B cell (primary cell): ENCODE measurements around the gene AOC3. TPM values are rescaled to one million over a fixed set of nuclear protein-coding genes. Genes with fewer than 3 reads are reported as not detected.

ENCODE experiments used
- ATAC-seq: fragments of 200-7000 bp; cut with Tn5 transposase; one replicate; pipeline ENCODE4 v1.10.0; 2021; ENCODE audit warnings: low read depth, mild to moderate bottlenecking, moderate number of reproducible peaks, moderate library complexity
- CTCF ChIA-PET: fragments of 350-600 bp; sonication (Branson Sonifier 250); formaldehyde crosslinking; loops from one replicate; lab custom pipeline; 2021; ENCODE audit warnings: antibody characterized with exemption, inconsistent platforms; lab: Charles Lee
- POLR2A ChIA-PET: fragments of 350-600 bp; sonication (Branson Sonifier 250); formaldehyde crosslinking; loops from one replicate; lab custom pipeline; 2021; ENCODE audit warnings: antibody characterized with exemption; lab: Charles Lee
- DNase-seq: peaks from one replicate; pipeline ENCODE4 v3.0.0; 2013
- H2AFZ ChIP-seq: 2 replicates; pipeline ENCODE4 v1.6.1; 2012; ENCODE audit warnings: mild to moderate bottlenecking, low read depth, low read length; ENCODE audit not compliant: insufficient read depth, poor library complexity, severe bottlenecking
- H3K27ac ChIP-seq, 2 donors: 1 replicate in 1 of 2; 2 replicates in 1 of 2; pipeline ENCODE4 v1.5.1; 2012 to 2013; ENCODE audit warnings: low read length in 2 of 2, mild to moderate bottlenecking in 2 of 2, moderate library complexity in 1 of 2
- H3K27me3 ChIP-seq, 4 experiments: fragments of 200-600 bp in 1 of 4; sonication (generic) in 1 of 4; replicated peaks in 1 of 4; 1 replicate in 2 of 4; 2 replicates in 2 of 4; pipeline versions ENCODE4 v1.6.1 to v1.7.0; 2013 to 2016; ENCODE audit warnings: low read length in 3 of 4, mild to moderate bottlenecking in 2 of 4, mixed read lengths in 1 of 4, moderate library complexity in 1 of 4; ENCODE audit not compliant: insufficient read depth in 4 of 4, control insufficient read depth in 3 of 4; ENCODE audit errors: control extremely low read depth in 1 of 4
- H3K36me3 ChIP-seq, 2 experiments: replicated peaks in 1 of 2; 1 replicate in 1 of 2; 2 replicates in 1 of 2; pipeline versions ENCODE4 v1.6.1 to v1.7.1; 2013; ENCODE audit warnings: low read length in 1 of 2; ENCODE audit not compliant: insufficient read depth in 2 of 2, control insufficient read depth in 1 of 2; ENCODE audit errors: control extremely low read depth in 1 of 2, extremely low read depth in 1 of 2
- H3K4me1 ChIP-seq, 2 donors: fragments of 200-600 bp in 1 of 2; sonication (generic) in 1 of 2; 1 replicate in 1 of 2; 2 replicates in 1 of 2; pipeline versions ENCODE4 v1.5.1 to v1.6.1; 2013 to 2017; ENCODE audit warnings: low read length in 2 of 2; ENCODE audit not compliant: control insufficient read depth in 2 of 2, insufficient read depth in 2 of 2
- H3K4me2 ChIP-seq: replicated peaks from 2 replicates; pipeline ENCODE3; 2012; ENCODE audit warnings: mild to moderate bottlenecking, low read depth, low read length; ENCODE audit not compliant: poor library complexity, severe bottlenecking
- H3K4me3 ChIP-seq, 5 experiments: fragments of 200-600 bp in 1 of 5; sonication (generic) in 1 of 5; 1 replicate in 3 of 5; 2 replicates in 2 of 5; pipeline versions ENCODE4 v1.5.1 to v1.7.0; 2011 to 2016; ENCODE audit warnings: low read length in 4 of 5, mild to moderate bottlenecking in 4 of 5, low read depth in 2 of 5, control low read depth in 1 of 5, moderate library complexity in 1 of 5; ENCODE audit not compliant: insufficient read depth in 1 of 5; ENCODE audit errors: control extremely low read depth in 1 of 5, extremely low read depth in 1 of 5
- H3K79me2 ChIP-seq: fragments of 200-600 bp; sonication (generic); one replicate; pipeline ENCODE4 v1.6.0; 2016; ENCODE audit warnings: low read length; ENCODE audit not compliant: control insufficient read depth, insufficient read depth
- H3K9ac ChIP-seq: fragments of 200-600 bp; sonication (generic); 2 replicates; pipeline ENCODE4 v1.6.1; 2017; ENCODE audit warnings: mild to moderate bottlenecking, low read length, moderate library complexity
- H3K9me3 ChIP-seq, 3 donors: one replicate each; pipeline versions ENCODE4 v1.6.1 to v1.7.1; 2013; ENCODE audit warnings: low read length in 2 of 3; ENCODE audit not compliant: control insufficient read depth in 2 of 3, insufficient read depth in 1 of 3; ENCODE audit errors: control extremely low read depth in 1 of 3
- H4K20me1 ChIP-seq: 2 replicates; pipeline ENCODE4 v1.6.0; 2012; ENCODE audit warnings: mild to moderate bottlenecking, low read length; ENCODE audit not compliant: insufficient read depth, control insufficient read depth, poor library complexity, severe bottlenecking
- H3K27ac Mint-ChIP-seq: one replicate; pipeline ENCODE4 v1.8.0; 2021; ENCODE audit warnings: mixed read lengths
- H3K27me3 Mint-ChIP-seq: one replicate; pipeline ENCODE4 v1.8.0; 2021; ENCODE audit warnings: mixed read lengths
- H3K4me1 Mint-ChIP-seq: one replicate; pipeline ENCODE4 v1.8.0; 2021; ENCODE audit warnings: mixed read lengths
- H3K4me3 Mint-ChIP-seq: one replicate; pipeline ENCODE4 v1.8.0; 2021; ENCODE audit warnings: mixed read lengths
- H3K9me3 Mint-ChIP-seq: one replicate; pipeline ENCODE4 v1.8.0; 2022; ENCODE audit warnings: mixed read lengths; ENCODE audit not compliant: insufficient read depth
- EZH2 ChIP-seq: IDR thresholded peaks from 2 replicates; pipeline ENCODE4 v1.6.1; 2012; ENCODE audit warnings: borderline replicate concordance, low read depth, mild to moderate bottlenecking, moderate library complexity, low read length; ENCODE audit not compliant: insufficient read depth, poor library complexity, severe bottlenecking
- WGBS: methylation state at CpG from one replicate; pipeline ENCODE4 v1.1.5; 2013; ENCODE audit warnings: missing lambda C conversion rate; ENCODE audit not compliant: insufficient coverage; 5-methylcytosine and 5-hydroxymethylcytosine counted together
- intact Hi-C: fragments of 100-400 bp; cut with micrococcal nuclease; formaldehyde crosslinking; loops from one replicate; pipeline ENCODE4 v1.10.0; 2022
- polyA plus RNA-seq: library from polyadenylated mRNA; depleted of rRNA; stranded (reverse); fragments of >200 nt; gene quantifications from 2 replicates; pipeline ENCODE4 v1.2.3, GENCODE V29; 2012
- total RNA-seq, 2 donors: library from RNA; stranded (reverse); fragments of 120-200 nt in 1 of 2; gene quantifications; 1 replicate in 1 of 2; 2 replicates in 1 of 2; pipeline versions ENCODE4 v1.2.3 to v1.2.4, GENCODE V29; 2013 to 2022
- TF ChIP-seq, protein P1 (sequence below): fragments of 200-600 bp; IDR thresholded peaks from one replicate; pipeline ENCODE4 v1.8.0; 2022; ENCODE audit warnings: antibody characterized with exemption, mild to moderate bottlenecking

The AOC3 gene
- total and polyA plus RNA-seq, 2 donors (not counting 1 experiment from before 2014, with no cell fraction given): 1.2 to 1.5 TPM

DNA sequence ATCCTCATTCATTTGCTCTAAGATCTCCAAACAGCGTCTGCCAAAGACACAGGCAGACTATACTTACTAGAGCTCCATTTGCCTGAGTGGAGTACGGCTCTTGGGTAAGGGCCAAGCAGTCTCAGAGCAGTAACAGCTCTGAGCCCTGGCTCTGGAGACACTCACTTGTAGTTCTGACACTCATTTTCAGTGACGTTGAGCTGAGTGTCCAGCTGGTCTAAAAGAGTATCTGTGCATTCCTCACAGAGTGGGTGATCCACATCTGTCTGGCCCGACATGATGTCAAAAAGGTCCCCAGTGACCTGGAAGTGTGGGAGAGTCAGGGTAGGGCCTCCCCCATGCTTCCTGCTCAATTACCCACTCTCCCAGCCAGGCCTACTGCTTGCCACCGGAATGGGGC lies 32.6 kb upstream of the AOC3 start:
- H3K27me3 Mint-ChIP-seq: no peaks in the 10 kb centered on the region
- ChIA-PET POLR2A (no interaction called here), CTCF (interaction anchor here (0.6 to 2.2 kb wide), 4 partner anchors 9 to 104 kb away, joined by 3 to 10 read pairs (median 3); partner anchors contain the start of gene VPS25)
- no peak overlapping the region for H3K27ac Mint-ChIP-seq
- no peak overlapping the region for H2AFZ ChIP-seq
- WGBS: 100% methylated on average over 4 of the region's 5 CpGs
- H3K9ac ChIP-seq: no peak overlapping the region
- H3K4me1 Mint-ChIP-seq: peaks cover 12% of the 10 kb centered on the region
- peaks cover 10% of the 10 kb centered on the region for H4K20me1 ChIP-seq
- H3K9me3 Mint-ChIP-seq: no peaks in the 10 kb centered on the region
- TF ChIP-seq, protein P1, sequence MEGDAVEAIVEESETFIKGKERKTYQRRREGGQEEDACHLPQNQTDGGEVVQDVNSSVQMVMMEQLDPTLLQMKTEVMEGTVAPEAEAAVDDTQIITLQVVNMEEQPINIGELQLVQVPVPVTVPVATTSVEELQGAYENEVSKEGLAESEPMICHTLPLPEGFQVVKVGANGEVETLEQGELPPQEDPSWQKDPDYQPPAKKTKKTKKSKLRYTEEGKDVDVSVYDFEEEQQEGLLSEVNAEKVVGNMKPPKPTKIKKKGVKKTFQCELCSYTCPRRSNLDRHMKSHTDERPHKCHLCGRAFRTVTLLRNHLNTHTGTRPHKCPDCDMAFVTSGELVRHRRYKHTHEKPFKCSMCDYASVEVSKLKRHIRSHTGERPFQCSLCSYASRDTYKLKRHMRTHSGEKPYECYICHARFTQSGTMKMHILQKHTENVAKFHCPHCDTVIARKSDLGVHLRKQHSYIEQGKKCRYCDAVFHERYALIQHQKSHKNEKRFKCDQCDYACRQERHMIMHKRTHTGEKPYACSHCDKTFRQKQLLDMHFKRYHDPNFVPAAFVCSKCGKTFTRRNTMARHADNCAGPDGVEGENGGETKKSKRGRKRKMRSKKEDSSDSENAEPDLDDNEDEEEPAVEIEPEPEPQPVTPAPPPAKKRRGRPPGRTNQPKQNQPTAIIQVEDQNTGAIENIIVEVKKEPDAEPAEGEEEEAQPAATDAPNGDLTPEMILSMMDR: no peak
- no peak for TF ChIP-seq EZH2
- H3K4me2 ChIP-seq: no peak overlapping the region
- ATAC-seq (no peak), DNase-seq (no peak)
- H3K36me3 ChIP-seq: peaks cover 6 to 71% of the 10 kb centered on the region in 2 experiments
- no peak overlapping the region for H3K27ac ChIP-seq
- no peaks in the 10 kb centered on the region for H3K27me3 ChIP-seq
- H3K4me3 Mint-ChIP-seq: no peak overlapping the region
- peaks cover 39% of the 10 kb centered on the region for H3K79me2 ChIP-seq
- no peaks in the 10 kb centered on the region for H3K9me3 ChIP-seq
- intact Hi-C loops: no loop called here
- H3K4me1 ChIP-seq: peaks cover 3 to 7% of the 10 kb centered on the region in 2 donors
- H3K4me3 ChIP-seq: no peak overlapping the region

DNA sequence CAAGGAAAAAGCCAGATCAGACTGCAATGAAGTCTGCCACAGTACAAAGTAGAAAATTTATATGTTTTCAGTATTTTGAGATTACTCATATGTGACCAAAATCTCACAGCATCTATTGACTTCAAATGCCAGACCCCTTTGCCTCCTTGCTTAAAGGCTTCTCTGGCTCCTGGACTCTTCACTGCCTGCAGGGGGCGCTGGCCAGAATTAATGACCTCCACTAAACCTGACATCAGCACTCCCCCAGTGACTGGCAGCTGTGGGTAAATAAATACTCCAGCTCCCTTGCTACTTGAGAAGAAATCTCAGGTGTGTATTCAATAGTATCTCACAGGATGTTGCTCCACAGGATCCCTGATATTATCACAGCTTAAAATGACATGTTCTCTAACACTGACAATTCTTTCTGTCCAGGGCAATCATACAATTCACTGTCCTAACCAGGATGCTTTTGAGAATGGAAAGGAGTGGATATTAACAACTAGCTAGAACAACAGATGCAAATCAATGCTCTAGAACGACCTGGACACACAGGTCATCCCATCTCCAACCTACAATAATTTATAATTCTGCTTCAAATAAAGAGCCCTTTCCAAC lies 31.0 kb upstream of the AOC3 start:
- Mint-ChIP-seq H3K27me3 (no peaks in the 10 kb centered on the region), H3K4me1 (peaks cover 23% of the 10 kb centered on the region), H3K9me3 (no peaks in the 10 kb centered on the region), H3K27ac (no peak overlapping the region), H3K4me3 (no peak overlapping the region)
- H3K27me3 ChIP-seq: no peaks in the 10 kb centered on the region
- ChIA-PET CTCF (interaction anchor here (0.6 to 2.2 kb wide), 12 partner anchors 9 to 178 kb away, joined by 3 to 10 read pairs (median 4); partner anchors contain the start of genes RPL27 and VPS25), POLR2A (no interaction called here)
- peaks cover 3 to 55% of the 10 kb centered on the region in 2 experiments for H3K36me3 ChIP-seq
- H3K4me1 ChIP-seq: peaks cover 6 to 18% of the 10 kb centered on the region in 2 donors
- DNase-seq: peak; percentile 71
- H3K9ac ChIP-seq: no peak overlapping the region
- H3K4me3 ChIP-seq: no peak overlapping the region
- no peak for ATAC-seq
- H4K20me1 ChIP-seq: peaks cover 10% of the 10 kb centered on the region
- no peak for TF ChIP-seq EZH2
- TF ChIP-seq, protein P1: peak; percentile 86
- WGBS: 71% methylated on average over 1 of the region's 2 CpGs
- H3K27ac ChIP-seq: no peak overlapping the region
- H3K4me2 ChIP-seq: no peak overlapping the region
- intact Hi-C loops: loop anchor here (5.0 kb wide), 2 partner anchors 268 to 662 kb away; partner anchors contain the start of genes DHX8 and HSD17B1
- no peaks in the 10 kb centered on the region for H3K9me3 ChIP-seq
- peaks cover 51% of the 10 kb centered on the region for H3K79me2 ChIP-seq
- H2AFZ ChIP-seq: no peak overlapping the region
